ENCODE results near the gene ARHGEF3.

Gene ARHGEF3, protein sequence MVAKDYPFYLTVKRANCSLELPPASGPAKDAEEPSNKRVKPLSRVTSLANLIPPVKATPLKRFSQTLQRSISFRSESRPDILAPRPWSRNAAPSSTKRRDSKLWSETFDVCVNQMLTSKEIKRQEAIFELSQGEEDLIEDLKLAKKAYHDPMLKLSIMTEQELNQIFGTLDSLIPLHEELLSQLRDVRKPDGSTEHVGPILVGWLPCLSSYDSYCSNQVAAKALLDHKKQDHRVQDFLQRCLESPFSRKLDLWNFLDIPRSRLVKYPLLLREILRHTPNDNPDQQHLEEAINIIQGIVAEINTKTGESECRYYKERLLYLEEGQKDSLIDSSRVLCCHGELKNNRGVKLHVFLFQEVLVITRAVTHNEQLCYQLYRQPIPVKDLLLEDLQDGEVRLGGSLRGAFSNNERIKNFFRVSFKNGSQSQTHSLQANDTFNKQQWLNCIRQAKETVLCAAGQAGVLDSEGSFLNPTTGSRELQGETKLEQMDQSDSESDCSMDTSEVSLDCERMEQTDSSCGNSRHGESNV

DNA sequence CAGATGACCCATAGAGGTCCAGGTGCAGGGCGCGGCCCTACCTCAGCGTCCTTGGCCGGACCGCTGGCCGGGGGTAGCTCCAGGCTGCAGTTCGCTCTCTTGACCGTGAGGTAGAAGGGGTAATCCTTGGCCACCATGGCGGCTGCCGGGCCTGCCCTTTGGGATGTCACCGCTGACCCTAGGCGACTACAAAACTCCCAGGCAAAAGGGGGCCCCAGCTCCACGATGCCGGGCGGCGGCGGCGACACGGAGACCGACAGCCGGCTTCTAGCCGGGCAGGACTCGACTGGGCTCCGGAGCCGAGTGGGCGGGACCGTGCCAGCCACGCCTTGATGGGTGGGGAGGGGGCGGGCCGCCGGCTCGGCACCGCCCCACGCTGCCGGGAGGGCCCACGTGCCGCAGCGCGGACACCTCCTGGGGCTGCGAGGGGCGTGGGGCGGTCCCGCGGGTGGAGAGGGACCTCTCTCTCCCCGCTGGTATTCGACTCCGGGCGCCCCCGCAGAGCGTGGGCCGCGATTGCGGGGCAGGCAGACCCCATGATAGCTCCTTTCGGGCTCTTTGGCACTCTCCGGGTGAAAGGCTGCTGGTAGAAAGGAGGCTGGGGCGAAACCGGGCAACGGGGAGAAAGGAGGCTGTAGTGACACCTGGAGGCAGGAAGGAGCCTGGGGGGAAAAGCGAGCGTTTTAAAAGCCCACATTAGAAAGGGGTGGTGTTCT lies at the start of gene ARHGEF3:
Gene ARHGEF3 (minus strand): TSS at position 288 of the 716 bp plus-strand sequence. CDS start 151 bp downstream, at position 137.
- intact Hi-C loops (cut with DNase I), result loop anchor here (2.0 kb wide), 1 partner anchor 187 kb away; no protein-coding TSS in a partner anchor
- peak; percentile 81 to 98 (median 91) for DNase-seq

DNA sequence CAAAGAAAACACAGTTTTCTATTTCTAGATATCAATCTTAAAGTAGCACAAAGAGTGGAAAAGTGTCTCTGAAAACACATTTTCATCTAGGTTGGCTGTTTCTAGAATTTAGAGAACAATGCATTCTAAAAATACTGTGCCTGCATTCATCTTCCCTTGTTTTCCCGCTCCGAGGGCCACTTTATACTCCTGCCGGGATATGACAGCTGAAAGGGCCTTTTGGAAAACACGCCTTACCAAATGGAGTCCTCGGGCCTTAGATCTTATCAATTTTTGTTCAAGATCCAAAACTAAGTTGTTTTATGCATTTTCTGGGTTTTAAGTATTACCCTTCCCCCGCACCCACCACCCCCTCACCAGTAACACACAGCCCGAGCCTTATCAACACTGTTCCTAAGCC lies 47.9 kb upstream of the ARHGEF3 start:
- DNase-seq, result no peak
- intact Hi-C loops (cut with DNase I), result no loop called here

DNA sequence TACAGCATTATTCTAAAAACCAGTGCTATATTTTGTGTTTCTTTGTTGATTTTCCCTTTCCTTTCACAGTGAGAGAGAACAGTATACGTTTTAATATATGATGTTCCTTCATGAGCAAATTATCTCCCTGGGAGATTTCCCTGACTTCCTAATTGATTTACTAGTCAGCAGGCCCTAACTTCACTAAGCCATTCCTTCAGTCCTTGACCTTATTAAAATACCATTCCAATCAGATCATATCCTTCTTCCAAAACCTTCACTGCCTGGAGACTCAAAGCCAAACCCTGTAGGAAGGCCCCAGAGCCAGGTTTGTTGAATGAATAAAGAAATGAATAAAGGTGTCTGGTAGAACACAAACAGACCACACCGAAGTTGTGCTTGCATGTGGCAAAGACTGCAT lies 43.8 kb upstream of the ARHGEF3 start:
- no peak for DNase-seq

DNA sequence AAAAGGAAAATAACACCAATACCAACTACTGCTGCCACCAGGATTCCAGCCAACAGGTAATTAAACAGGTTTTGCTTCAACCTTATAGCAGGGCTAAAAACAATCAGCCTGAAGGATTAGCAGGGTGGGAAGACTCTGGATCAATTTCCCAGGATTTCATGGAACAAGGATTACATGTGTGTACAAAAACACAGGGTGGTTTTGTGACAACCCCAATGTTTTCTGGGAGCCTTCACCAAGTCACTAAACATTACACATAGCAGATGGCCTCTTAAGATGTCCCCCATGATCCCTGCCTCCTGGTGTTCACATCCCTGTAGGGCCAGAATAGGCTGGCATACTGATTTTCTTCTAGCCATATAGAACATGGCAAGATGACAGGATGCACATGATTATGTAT lies 42.8 kb upstream of the ARHGEF3 start:
- intact Hi-C loops (cut with DNase I), result no loop called here

More for the DNA sequence above, 43.8 kb upstream of the ARHGEF3 start:
- intact Hi-C loops (cut with DNase I), result no loop called here

DNA sequence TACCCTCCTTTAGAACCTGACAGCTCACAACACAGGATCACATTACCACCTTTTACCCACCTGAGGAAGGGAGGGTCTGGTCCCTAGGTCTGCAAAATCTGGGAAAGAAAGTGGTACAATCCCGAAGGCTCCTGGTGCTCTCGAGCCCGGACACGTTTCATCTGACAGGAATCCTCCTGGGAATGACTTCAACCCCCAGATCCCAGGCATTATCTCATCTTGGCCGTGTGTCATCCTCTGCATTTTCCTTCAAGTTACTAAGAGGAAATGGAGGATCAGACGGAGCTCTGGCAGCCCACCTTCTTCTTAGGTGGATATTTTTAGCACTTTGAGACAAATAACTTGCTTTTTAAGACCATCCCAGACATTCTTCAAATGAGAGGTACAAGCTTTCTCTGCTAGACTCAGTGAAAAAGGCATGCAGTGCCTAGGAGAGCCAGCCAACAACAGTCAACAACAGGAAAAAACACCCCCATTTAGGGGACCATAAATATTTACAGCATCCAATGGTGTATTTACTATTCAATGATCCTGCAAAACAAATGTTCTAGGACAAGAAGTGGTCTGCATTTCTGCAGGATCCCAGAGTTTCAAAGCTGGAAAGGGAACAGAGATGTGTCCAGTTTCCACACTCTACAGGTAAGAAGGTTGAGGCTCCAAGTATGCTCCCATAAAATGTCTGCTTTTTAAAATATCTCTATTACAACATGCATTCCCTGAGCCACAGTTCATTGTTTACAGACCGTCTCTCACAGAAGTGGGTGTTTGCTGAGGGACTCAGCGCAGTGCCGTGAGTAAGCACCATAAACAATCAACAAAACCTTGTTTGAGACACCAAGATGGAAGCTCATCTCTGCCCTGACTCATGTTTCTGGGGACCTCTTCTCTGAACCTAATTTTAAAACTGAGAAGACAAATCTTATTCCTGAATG lies 38.3 kb upstream of the ARHGEF3 start:
- DNase-seq, result no peak
- intact Hi-C loops (cut with DNase I), result no loop called here

More for the DNA sequence above, 42.8 kb upstream of the ARHGEF3 start:
- DNase-seq, result no peak

DNA sequence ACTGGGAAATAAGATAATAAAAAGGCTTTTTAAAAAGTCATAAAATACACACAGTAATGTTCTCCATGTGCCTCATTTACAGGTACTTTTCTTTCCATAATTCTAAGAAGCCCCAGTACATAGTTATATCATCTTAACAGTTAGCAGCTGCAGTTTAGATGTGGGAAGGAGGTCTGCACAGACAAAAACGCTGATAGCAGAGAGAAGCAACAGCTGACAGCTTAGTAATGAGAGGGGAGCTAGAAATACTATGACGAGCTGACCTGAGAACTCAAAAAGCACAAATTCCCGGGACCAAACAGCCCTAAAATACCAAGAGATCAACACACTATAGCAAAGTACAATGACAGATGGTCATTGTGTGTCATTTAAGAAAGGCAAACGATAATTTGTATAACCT lies 36.7 kb upstream of the ARHGEF3 start:
- intact Hi-C loops (cut with DNase I), result no loop called here
- DNase-seq, result no peak

DNA sequence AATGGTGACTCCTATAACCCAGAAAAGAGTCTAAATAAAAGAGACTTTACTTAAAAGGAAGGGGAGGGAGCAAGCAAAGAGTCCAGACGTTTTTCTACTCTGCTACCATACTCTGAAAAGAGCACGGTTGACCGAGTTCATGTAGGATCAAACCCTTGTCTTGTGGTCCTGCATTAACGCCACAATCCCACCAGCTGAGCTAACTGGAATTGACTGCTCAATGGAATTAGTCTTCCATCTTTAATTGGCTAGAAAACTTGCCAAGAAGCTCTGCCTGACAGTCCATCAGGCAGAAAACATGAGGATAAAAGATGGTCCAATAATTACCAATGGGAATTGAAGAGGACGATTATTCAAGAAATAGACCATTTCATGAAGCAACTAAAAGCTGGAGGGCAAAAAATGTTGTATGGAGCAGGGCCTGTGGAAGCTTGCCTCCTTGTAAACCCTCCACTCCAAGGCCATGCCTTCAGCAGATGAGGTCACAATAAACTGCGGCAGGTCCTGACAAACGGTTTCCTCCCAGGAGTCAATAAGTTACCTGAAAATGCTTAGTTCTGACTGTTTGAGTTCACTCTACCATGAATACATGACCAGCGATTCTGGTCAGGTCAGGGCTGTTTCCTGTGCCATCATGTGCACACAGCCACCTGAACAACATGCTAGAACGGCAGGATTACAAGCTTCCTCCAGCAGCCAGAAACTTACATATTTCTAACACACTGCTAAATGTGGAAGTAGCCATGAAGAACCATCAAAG lies 35.6 kb upstream of the ARHGEF3 start:
- no peak for DNase-seq
- intact Hi-C loops (cut with DNase I), result no loop called here

DNA sequence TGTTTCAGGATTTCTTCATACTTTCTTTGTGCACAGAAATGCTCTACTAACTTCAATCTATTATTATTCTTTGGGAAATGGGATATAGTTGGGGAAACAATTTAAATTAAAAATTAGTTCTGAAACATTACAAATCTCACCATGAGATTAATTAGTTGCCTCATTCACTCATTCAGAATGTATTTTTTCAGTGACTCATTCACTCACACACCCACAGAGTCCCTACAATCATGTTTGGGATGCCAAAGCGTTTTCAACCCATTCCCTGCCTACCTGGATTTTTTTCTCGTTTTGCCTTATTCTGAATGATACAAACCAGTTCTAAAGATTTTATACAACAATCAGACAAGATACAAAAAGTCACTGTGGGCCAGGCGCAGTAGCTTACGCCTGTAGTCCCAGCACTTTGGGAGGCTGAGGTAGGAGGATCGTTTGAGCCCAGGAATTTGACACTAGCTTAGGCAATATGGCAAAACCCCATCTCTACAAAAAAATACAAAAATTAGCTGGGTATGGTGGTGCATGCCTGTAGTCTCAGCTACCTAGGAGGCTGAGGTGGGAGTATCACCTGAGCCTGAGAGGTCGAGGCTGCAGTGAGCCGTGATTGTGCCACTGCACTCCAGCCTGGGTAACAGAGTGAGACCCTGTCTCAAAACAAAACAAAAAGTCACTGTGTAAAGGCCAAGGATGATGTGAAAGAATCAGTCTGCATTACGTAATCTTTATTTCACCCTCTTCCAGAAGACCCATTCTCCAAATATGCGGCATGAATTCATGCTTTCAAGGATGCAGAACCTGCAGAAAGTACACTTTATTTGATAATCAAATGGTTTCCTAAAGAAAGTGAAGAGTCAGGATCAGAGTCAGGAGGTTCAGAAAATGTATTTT lies 34.8 kb upstream of the ARHGEF3 start:
- DNase-seq, result no peak
- intact Hi-C loops (cut with DNase I), result no loop called here

DNA sequence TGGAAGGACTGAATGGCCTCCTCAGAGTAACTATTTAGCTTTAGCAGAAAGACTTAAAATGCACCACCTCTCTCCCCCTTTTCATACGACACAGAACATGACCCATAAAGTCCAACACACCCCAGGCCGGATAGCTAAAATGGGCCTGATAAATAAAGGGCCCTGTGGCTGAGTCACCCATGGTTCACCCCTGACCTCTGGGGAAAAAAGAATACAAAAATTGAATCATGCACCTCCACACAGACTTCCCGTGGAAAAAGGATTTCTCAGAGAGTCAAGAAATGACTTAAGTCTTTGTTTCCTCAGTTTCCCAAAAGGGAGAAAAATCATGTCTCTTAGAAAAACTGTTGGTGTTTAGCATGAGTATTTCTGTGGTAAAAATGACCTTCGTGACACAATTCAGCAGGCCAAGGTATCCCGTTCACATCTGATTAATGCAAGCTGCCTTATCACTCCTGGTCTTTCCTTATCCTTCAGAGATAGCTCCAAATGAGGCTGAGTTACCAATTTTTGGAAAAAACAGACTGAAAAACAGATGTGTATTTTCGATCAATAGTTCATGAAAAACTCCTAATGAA lies 34.0 kb upstream of the ARHGEF3 start:
- intact Hi-C loops (cut with DNase I), result no loop called here
- no peak for DNase-seq

DNA sequence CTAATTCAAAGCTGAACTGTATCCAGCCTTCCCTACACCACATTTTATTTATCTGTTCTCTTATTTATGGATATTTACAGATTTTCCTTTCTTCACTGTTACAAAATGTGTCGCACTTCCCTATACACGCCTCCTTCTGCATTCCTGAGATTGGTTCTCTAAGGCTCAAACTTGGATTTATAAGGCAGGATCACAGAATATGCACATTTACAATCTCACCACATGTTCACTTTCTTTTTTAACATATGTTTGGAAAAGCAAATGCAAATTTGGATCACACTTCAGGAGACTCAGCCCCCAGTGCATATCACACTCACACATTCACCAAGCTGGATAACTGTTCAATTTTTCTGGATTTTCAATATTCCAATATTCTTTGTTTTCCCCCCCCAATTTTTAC lies 31.8 kb upstream of the ARHGEF3 start:
- DNase-seq, result peak in 1 of 10 donors; percentile 43
- intact Hi-C loops (cut with DNase I), result no loop called here

DNA sequence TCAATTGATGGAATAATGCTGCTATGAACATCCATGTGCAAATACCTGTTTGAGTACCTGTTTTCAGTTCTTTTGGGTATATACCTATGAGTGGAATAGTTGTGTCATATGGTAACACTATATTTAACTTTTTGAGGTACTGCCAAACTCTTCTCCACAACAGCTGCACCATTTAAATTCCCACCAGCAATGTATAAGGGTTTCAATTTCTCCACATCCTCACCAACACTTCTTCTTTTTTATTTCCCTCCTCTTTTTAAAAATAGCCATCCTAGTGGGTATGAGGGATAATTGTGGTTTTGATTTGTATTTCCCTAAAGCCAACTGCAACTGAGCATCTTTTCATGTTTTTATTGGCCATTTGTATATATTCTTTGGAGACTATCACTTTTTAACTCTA lies 31.3 kb upstream of the ARHGEF3 start:
- intact Hi-C loops (cut with DNase I), result no loop called here
- no peak for DNase-seq

DNA sequence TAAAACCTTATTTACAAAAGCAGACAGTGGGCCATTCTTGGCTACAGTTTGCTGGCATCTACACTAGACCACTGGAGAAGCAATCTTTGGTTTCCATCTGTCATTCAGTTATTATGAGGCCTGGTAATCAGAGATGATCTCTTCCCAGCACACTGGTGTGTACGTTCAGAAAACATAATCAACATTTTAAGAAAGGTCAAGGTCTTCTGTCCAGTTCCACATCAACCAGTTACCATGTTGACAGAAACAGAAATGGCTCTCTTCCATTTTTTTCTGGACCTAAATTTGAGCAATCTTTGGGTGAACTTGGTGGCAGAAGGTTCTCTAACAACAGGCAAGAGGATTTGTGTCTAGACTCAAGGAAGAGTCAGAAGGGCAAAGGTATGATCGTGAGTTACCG lies 29.8 kb upstream of the ARHGEF3 start:
- no peak for DNase-seq
- intact Hi-C loops (cut with DNase I), result no loop called here

DNA sequence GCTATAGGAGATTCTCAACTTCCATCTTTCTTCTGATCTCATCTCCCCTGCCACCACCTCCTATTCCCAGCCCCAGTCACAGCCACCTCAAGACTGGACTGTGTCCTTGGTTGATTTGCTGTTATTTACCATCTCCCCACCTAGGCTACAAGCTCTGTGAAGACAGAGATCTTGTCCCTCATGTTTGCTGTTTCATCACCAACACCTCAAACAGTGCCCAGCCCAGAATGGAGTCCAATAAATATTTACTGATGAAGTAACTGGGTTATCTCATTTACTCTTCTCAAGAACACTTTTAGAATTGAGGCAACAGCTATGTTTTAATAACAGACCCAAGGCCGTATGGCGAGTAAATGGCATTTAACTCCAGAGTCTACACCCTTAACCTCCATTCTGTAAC lies 29.1 kb upstream of the ARHGEF3 start:
- intact Hi-C loops (cut with DNase I), result no loop called here
- no peak for DNase-seq

DNA sequence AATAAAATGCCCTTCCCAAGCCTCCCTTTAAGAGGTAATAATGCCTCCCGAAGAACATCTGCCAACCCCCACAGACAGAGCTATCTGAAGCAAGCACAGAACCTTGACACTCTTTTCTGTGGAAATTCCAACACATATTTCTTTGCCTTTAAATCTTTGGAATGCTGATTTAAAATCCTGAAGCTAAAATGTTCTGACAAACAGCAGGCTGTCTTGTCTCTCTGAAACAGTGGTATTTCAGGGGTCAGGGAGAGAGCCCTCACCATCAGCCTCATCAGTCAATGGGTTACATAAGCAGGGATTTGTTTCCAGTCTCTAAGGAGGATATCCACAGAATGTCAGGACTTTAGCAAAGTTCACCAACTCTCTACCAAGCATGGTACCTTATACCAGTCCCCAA lies 27.8 kb upstream of the ARHGEF3 start:
- intact Hi-C loops (cut with DNase I), result no loop called here
- DNase-seq, result no peak

DNA sequence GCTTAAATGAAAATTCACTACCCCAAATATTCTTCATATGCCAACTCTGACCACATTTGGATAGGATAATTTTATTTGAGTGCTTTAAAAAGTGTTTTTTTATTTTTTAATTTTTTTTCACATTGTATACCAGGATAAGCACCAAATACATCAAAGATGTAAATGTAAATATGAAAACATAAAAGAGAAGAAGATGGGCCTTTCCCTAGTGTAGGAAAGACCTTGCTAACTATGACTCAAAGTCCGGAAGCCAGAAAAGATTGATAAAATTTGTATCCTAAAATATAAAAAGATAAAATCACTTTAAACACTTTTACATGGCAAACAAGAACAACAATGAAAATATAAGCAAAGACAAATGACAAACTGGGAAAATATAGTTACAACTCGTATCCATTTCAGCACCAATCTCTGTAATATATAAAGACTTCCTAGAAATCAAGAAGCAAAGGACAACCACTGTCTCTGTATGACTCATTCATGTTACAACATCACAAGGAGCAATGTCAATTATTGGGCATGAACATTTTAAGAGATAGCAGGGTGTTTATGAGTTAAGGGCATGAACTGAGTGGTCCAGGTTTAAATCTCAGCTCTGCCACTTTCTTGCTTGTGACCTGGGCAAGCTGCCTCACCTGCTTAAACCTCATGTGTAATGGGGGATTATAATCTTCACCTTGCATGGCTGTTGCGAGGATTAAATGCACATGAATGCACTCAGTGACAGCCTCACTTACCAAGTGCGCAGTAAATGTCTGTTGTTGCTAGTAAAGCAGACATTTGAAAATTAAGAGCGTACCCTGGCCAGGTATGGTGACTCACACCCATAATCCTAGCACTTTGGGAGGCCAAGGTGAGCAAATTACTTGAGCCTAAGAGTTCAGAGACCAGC lies 25.3 kb upstream of the ARHGEF3 start:
- intact Hi-C loops (cut with DNase I), result no loop called here
- no peak for DNase-seq

DNA sequence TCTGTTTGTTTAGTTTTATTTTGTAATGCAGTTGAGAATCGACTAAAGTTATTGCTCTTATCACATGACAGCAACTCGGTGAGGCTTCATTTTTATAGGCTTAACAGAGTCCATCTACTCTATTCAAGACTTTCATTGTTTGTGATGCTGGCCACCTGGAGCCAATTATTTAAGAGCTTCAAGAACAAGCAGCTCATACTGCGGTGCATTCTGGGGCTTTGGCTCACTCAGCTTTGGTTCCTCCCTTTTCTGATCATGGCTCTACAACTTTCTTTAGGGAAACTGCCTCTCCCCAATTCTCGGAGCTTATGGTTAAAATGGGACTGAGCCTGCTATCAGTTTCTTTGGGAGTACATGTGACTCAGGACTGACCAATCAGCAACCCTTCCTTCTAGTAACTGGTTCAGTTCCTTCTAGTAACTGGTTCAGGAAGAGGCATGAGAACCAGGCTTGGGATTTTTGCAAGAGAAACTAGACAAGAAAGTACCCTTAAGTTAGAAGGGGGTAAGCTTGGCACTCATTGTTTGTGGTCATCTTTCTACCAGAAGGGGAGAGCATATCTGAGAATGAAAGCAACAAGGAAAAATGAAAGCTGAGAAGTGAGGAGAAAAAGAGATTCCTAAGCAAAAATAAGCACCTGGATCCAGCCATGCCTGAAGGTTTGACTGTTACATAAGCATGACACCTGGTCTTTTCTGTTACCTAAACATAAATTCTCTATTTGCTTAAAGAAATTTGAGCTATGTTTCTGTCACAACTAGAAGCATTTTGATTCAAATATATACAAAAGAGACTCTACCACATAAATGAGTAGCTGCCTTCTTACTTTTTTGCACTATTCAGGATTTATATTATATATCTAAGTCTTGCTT lies 24.1 kb upstream of the ARHGEF3 start:
- DNase-seq, result no peak
- intact Hi-C loops (cut with DNase I), result no loop called here
